Measurements from ENCODE around the gene DNER. TPM values are rescaled to one million over a fixed set of nuclear protein-coding genes. Genes with fewer than 3 reads are reported as not detected.
A peak's percentile ranks its signal among the peaks of the same experiment; 100 is the strongest.
"Not testable (repeated sequence)": the region's sequence is repeated elsewhere in the genome, so short reads cannot be mapped to it uniquely, and the experiment has no call there.

The DNER gene
- 10 to 100 TPM; 17.6 to 28.4 TPM for total RNA-seq

- peaks cover 0 to 11% of the 10 kb centered on the region in 2 donors for H3K27me3 ChIP-seq
These were observed at the start of gene DNER for GRCh38 chr2:229714080-229714735. Gene DNER, minus strand, starts transcription at chr2:229714555. Its CDS starts 132 bp downstream, at chr2:229714423.

DNA sequence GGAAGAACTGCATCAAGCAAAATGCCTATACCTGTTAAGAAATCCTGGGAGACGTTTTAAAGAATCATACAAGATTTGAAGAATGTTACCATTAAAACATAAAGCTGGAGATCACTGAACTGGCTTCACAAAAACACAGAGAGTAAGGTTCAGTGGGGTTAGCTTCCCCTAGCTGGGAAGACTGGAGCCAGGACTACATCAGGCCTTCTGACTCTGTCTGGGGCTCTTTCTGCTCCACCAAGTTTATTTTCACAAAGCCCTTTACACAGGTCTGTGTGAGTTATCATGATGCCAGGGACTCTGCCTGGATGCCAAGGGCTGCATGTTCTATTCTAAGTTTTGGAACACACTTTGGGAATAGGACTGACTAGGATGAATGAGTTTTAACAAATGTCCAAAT, 47.3 kb upstream of the DNER start:
- no peak for DNase-seq (ENCODE audit: low spot score)
- no peaks in the 10 kb centered on the region for H3K27me3 ChIP-seq
- H3K27ac ChIP-seq, result no peak overlapping the region
- H3K36me3 ChIP-seq, result peaks cover 26% of the 10 kb centered on the region
- no peaks in the 10 kb centered on the region for H3K4me1 ChIP-seq
- TF ChIP-seq, protein P1, sequence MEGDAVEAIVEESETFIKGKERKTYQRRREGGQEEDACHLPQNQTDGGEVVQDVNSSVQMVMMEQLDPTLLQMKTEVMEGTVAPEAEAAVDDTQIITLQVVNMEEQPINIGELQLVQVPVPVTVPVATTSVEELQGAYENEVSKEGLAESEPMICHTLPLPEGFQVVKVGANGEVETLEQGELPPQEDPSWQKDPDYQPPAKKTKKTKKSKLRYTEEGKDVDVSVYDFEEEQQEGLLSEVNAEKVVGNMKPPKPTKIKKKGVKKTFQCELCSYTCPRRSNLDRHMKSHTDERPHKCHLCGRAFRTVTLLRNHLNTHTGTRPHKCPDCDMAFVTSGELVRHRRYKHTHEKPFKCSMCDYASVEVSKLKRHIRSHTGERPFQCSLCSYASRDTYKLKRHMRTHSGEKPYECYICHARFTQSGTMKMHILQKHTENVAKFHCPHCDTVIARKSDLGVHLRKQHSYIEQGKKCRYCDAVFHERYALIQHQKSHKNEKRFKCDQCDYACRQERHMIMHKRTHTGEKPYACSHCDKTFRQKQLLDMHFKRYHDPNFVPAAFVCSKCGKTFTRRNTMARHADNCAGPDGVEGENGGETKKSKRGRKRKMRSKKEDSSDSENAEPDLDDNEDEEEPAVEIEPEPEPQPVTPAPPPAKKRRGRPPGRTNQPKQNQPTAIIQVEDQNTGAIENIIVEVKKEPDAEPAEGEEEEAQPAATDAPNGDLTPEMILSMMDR (IDR thresholded peaks at IDR 0.05), result no peak
- H3K4me3 ChIP-seq, result no peak overlapping the region
- H3K9me3 ChIP-seq, result no peaks in the 10 kb centered on the region

More at GRCh38 chr2:229714080-229714735, at the start of gene DNER:
- TF ChIP-seq, protein P1 (IDR thresholded peaks at IDR 0.05), result no peak
- Histone ChIP-seq H3K27ac (peak within 1 kb of the TSS; percentile 53 to 70), H3K4me3 (peak within 1 kb of the TSS; percentile 47 to 53), H3K9me3 (no peaks in the 10 kb centered on the region), H3K4me1 (peaks cover 0 to 23% of the 10 kb centered on the region in 2 donors), H3K36me3 (no peaks in the 10 kb centered on the region)
- DNase-seq (ENCODE audit: low spot score), result no peak

GRCh38 chr2:229757462-229757861, 43.1 kb upstream of the DNER start:
- not testable (repeated sequence) for DNase-seq (ENCODE audit: low spot score); H3K27me3 ChIP-seq; H3K4me3 ChIP-seq; H3K36me3 ChIP-seq; H3K27ac ChIP-seq; H3K9me3 ChIP-seq; H3K4me1 ChIP-seq

DNA sequence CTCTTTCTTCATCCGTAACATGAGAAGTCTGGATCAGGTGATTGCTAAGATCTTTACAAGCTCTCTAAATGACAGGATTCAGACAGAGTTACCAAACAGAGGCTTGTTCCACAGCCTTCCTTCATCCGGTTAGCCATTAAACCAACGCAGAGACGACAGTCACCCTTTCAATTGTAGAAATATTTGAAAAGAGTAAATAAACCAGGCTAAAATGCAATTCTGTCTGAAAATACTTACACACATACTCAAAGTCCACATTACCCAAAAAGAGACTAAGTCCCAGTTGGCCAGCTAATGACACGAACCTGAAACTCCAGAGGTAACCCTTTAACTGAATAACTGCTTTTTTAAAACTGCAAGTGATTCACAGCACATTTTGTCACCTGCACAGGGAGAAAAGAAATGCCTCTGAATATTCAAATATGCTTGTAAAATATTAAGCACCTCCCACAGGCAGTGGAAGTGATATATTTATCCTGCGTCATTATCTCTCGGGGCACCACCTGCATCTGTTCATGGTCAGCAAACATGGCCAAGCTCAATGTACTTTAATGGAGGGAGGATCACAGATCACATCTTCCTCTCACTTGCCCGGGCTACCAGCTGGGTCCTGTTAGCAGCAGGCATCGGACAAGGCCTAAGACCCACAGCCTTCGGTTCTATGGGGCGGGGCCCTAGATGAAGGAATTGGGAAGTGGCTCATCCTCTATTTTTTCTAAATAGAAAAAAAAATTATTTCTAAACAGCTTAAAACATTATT, 38.8 kb upstream of the DNER start:
- no peak overlapping the region for H3K27ac ChIP-seq
- TF ChIP-seq, protein P1 (IDR thresholded peaks at IDR 0.05), result no peak
- no peaks in the 10 kb centered on the region for H3K9me3 ChIP-seq
- H3K36me3 ChIP-seq, result no peaks in the 10 kb centered on the region
- H3K4me3 ChIP-seq, result no peak overlapping the region
- H3K4me1 ChIP-seq, result no peaks in the 10 kb centered on the region
- no peaks in the 10 kb centered on the region for H3K27me3 ChIP-seq
- DNase-seq (ENCODE audit: low spot score), result no peak

DNA sequence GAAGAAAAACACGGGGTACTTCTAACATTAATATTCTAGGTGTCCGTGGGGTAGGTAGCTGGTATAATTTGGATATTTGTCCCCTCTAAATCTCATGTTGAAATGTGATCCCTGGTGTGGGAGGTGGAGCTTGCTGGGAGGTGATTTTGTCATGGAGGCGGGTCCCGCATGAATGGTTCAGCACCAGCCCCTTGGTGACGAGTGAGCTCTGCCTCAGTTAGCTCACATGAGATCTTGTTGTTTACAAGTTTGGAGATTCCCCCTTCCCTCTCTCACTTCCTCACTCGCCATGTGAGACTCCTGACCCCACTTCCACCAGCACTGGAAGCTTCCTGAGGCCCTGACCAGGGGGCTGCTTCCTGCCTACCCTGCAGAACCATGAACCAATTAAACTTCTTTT, 35.4 kb upstream of the DNER start:
- DNase-seq (ENCODE audit: low spot score), result no peak
- Histone ChIP-seq H3K27ac (no peak overlapping the region), H3K27me3 (no peaks in the 10 kb centered on the region), H3K4me3 (no peak overlapping the region), H3K4me1 (no peaks in the 10 kb centered on the region), H3K9me3 (no peaks in the 10 kb centered on the region), H3K36me3 (no peaks in the 10 kb centered on the region)
- TF ChIP-seq, protein P1 (IDR thresholded peaks at IDR 0.05), result no peak

DNA sequence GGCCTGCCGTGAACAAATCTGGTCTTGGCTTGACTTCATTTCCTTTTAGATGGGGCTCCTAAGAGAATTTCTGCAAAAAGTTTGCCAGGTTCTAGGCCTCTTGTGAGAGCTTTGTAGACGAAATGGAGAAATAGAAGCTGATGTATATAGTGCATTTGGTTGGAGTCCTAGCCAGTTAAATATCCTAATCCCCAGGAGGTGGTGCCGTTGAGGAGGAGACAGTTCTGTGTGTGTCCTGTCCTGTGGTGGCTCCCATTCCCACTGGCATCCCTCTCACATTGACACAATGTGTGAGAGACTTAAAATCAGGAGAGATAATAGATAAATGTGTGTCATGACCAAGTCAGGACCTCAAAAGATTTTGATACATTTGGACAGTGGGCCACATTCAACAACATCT, 34.6 kb upstream of the DNER start:
- DNase-seq (ENCODE audit: low spot score), result no peak
- Histone ChIP-seq H3K27me3 (no peaks in the 10 kb centered on the region), H3K4me3 (no peak overlapping the region), H3K9me3 (no peaks in the 10 kb centered on the region), H3K36me3 (no peaks in the 10 kb centered on the region), H3K27ac (no peak overlapping the region), H3K4me1 (no peaks in the 10 kb centered on the region)
- TF ChIP-seq, protein P1 (IDR thresholded peaks at IDR 0.05), result no peak

DNA sequence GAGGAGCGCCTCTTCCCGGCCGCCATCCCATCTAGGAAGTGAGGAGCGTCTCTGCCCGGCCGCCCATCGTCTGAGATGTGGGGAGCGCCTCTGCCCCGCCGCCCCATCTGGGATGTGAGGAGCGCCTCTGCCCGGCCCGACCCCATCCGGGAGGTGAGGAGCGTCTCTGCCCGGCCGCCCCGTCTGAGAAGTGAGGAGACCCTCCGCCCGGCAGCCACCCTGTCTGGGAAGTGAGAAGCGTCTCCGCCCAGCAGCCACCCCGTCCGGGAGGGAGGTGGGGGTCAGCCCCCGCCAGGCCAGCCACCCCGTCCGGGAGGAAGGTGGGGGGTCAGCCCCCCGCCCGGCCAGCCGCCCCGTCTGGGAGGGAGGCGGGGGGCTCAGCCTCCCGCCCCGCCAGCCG, 28.3 kb upstream of the DNER start:
- not testable (repeated sequence) for H3K4me3 ChIP-seq; H3K27me3 ChIP-seq; H3K36me3 ChIP-seq; H3K27ac ChIP-seq; DNase-seq (ENCODE audit: low spot score); H3K4me1 ChIP-seq
- peaks cover 0 to 17% of the 10 kb centered on the region in 2 donors for H3K9me3 ChIP-seq

Data from right atrium auricular region (tissue), 2 donors.